Measurements from ENCODE around the gene DNAI7. TPM values are rescaled to one million over a fixed set of nuclear protein-coding genes. Genes with fewer than 3 reads are reported as not detected.
A peak's percentile ranks its signal among the peaks of the same experiment; 100 is the strongest.

The DNAI7 gene
- total and polyA plus RNA-seq, 2 of the 13 experiments (the other 11 are each of a cell fraction or from before 2014, with no cell fraction given) = 0.04 to 0.25 TPM

DNA sequence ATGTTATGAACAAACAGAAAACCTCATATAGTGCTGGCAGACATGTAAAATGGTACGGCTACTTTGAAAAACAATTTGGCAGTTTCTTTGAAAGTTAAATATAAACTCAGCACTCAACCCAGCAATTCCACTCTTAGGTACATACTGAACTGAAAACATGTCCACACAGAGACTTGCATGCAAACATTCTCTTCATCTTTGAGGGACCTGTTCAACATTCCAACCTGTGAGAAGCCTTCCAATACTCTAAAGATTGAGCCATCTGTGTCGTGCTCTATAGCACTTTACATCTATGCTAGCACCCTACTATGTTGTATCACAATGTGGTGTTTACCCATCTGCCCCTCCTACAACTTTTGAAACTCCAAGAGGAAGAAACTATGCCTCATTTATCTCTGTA, 79.3 kb downstream of the DNAI7 start:
- peak; percentile 13 for DNase-seq (ENCODE audit: low spot score)
- Histone ChIP-seq H3K27me3 (ENCODE audit: control insufficient read depth in 1 of 2, insufficient read depth in 2 of 2, low read length in 2 of 2) (no peaks in the 10 kb centered on the region), H3K4me3 (replicated peaks in 1 of 3; ENCODE audit: insufficient read depth in 1 of 3, low read depth in 2 of 3, low read length in 3 of 3) (no peak overlapping the region), H3K79me2 (ENCODE audit: insufficient read depth, low read length) (no peaks in the 10 kb centered on the region), H3K9ac (ENCODE audit: insufficient read depth, low read depth, low read length) (no peak overlapping the region), H4K20me1 (ENCODE audit: insufficient read depth, low read length) (no peaks in the 10 kb centered on the region), H3K27ac (ENCODE audit: extremely low read length, insufficient read depth, low read length) (no peak overlapping the region), H3K4me1 (ENCODE audit: insufficient read depth, low read length) (peaks cover 7% of the 10 kb centered on the region; the same call in 1 of the 2 replicates), H3K36me3 (replicated peaks in 1 of 2; ENCODE audit: control insufficient read depth in 1 of 2, insufficient read depth in 2 of 2, low read length in 2 of 2) (no peaks in the 10 kb centered on the region), H3K9me3 (ENCODE audit: low read length) (no peaks in the 10 kb centered on the region), H3K4me2 (ENCODE audit: low read depth, low read length) (no peak overlapping the region), H2AFZ (ENCODE audit: low read length) (no peak overlapping the region)
- ChIA-PET CTCF (ENCODE audit: low intra/inter-chr PET ratio, low total read pairs) (no interaction called here), POLR2A (no interaction called here)
- FAIRE-seq = no peak
- no TSS peak for BruUV-seq (replicated peaks)
- WGBS (ENCODE audit: low lambda C conversion rate) = 0% methylated on average over 2 of the region's 2 CpGs
- peak; percentile 43; the same call in 2 of the 3 replicates for ATAC-seq
- intact Hi-C loops (cut with micrococcal nuclease; ENCODE audit: unreplicated experiment) (no loop called here), in situ Hi-C loops (cut with HindIII; ENCODE audit: extremely low pct_ligation_motif_present, low pct_unique_long_range_greater_than_20kb) (no loop called here)
- TF ChIP-seq ZNF788 (CRISPR knock-in tag; IDR thresholded peaks at IDR 0.05; ENCODE audit: borderline replicate concordance) (no peak), ZSCAN30 (CRISPR knock-in tag; IDR thresholded peaks at IDR 0.05) (no peak), ZNF747 (CRISPR knock-in tag; IDR thresholded peaks at IDR 0.05; ENCODE audit: borderline replicate concordance) (no peak), U2AF2 (IDR thresholded peaks at IDR 0.05; ENCODE audit: low read depth, low read length) (no peak), ZNF263 (CRISPR knock-in tag; IDR thresholded peaks at IDR 0.05) (no peak), TGIF2 (CRISPR knock-in tag; IDR thresholded peaks at IDR 0.05) (no peak), ZNF354B (CRISPR knock-in tag; IDR thresholded peaks at IDR 0.05) (no peak)
- TF ChIP-seq, protein P1, sequence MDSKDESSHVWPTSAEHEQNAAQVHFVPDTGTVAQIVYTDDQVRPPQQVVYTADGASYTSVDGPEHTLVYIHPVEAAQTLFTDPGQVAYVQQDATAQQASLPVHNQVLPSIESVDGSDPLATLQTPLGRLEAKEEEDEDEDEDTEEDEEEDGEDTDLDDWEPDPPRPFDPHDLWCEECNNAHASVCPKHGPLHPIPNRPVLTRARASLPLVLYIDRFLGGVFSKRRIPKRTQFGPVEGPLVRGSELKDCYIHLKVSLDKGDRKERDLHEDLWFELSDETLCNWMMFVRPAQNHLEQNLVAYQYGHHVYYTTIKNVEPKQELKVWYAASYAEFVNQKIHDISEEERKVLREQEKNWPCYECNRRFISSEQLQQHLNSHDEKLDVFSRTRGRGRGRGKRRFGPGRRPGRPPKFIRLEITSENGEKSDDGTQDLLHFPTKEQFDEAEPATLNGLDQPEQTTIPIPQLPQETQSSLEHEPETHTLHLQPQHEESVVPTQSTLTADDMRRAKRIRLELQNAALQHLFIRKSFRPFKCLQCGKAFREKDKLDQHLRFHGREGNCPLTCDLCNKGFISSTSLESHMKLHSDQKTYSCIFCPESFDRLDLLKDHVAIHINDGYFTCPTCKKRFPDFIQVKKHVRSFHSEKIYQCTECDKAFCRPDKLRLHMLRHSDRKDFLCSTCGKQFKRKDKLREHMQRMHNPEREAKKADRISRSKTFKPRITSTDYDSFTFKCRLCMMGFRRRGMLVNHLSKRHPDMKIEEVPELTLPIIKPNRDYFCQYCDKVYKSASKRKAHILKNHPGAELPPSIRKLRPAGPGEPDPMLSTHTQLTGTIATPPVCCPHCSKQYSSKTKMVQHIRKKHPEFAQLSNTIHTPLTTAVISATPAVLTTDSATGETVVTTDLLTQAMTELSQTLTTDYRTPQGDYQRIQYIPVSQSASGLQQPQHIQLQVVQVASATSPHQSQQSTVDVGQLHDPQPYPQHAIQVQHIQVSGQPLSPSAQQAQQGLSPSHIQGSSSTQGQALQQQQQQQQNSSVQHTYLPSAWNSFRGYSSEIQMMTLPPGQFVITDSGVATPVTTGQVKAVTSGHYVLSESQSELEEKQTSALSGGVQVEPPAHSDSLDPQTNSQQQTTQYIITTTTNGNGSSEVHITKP (CRISPR knock-in tag; IDR thresholded peaks at IDR 0.05; ENCODE audit: low read depth) = no peak
- TF ChIP-seq, protein P2, sequence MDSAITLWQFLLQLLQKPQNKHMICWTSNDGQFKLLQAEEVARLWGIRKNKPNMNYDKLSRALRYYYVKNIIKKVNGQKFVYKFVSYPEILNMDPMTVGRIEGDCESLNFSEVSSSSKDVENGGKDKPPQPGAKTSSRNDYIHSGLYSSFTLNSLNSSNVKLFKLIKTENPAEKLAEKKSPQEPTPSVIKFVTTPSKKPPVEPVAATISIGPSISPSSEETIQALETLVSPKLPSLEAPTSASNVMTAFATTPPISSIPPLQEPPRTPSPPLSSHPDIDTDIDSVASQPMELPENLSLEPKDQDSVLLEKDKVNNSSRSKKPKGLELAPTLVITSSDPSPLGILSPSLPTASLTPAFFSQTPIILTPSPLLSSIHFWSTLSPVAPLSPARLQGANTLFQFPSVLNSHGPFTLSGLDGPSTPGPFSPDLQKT (CRISPR knock-in tag; IDR thresholded peaks at IDR 0.05; ENCODE audit: borderline replicate concordance) = no peak
- TF ChIP-seq, protein P3, sequence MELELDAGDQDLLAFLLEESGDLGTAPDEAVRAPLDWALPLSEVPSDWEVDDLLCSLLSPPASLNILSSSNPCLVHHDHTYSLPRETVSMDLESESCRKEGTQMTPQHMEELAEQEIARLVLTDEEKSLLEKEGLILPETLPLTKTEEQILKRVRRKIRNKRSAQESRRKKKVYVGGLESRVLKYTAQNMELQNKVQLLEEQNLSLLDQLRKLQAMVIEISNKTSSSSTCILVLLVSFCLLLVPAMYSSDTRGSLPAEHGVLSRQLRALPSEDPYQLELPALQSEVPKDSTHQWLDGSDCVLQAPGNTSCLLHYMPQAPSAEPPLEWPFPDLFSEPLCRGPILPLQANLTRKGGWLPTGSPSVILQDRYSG (CRISPR knock-in tag; IDR thresholded peaks at IDR 0.05) = no peak
